ENCODE data around the gene PHLDB2.

The PHLDB2 gene

GRCh38 chr3:112000966-112001365, 141.9 kb downstream of the PHLDB2 start:
- no peak for DNase-seq

- DNase-seq, result no peak
These were observed 142.5 kb downstream of the PHLDB2 start for GRCh38 chr3:112001526-112001925.

GRCh38 chr3:112002096-112002971, 143.3 kb downstream of the PHLDB2 start:
- DNase-seq, result peak; percentile 39

GRCh38 chr3:112003321-112004080, 144.4 kb downstream of the PHLDB2 start:
- DNase-seq, result no peak

GRCh38 chr3:112004187-112004586, 145.1 kb downstream of the PHLDB2 start:
- DNase-seq, result no peak

- no peak for DNase-seq
These were observed 145.6 kb downstream of the PHLDB2 start for GRCh38 chr3:112004669-112005068.

GRCh38 chr3:112005091-112005672, 146.1 kb downstream of the PHLDB2 start:
- DNase-seq, result peak; percentile 67

- DNase-seq, result peak; percentile 82
These were observed 148.6 kb downstream of the PHLDB2 start for GRCh38 chr3:112007633-112008032.

GRCh38 chr3:112009670-112010069, 150.6 kb downstream of the PHLDB2 start:
- no peak for DNase-seq

GRCh38 chr3:112010636-112011035, 151.6 kb downstream of the PHLDB2 start:
- no peak for DNase-seq

GRCh38 chr3:112011376-112011940, 152.4 kb downstream of the PHLDB2 start:
- no peak for DNase-seq

GRCh38 chr3:112012205-112012992, 153.3 kb downstream of the PHLDB2 start:
- peak; percentile 22 for DNase-seq

- DNase-seq, result peak; percentile 71
These were observed 154.2 kb downstream of the PHLDB2 start for GRCh38 chr3:112013058-112013783.

GRCh38 chr3:112013784-112014143, 154.7 kb downstream of the PHLDB2 start:
- no peak for DNase-seq

GRCh38 chr3:112017091-112017490, 158.0 kb downstream of the PHLDB2 start:
- DNase-seq, result no peak

GRCh38 chr3:112018712-112019111, 159.6 kb downstream of the PHLDB2 start:
- DNase-seq, result no peak

GRCh38 chr3:112019716-112020115, 160.7 kb downstream of the PHLDB2 start:
- no peak for DNase-seq

- no peak for DNase-seq
These were observed 161.6 kb downstream of the PHLDB2 start for GRCh38 chr3:112020674-112021085.
